Astrocyte (in vitro differentiated cells and primary cell): ENCODE measurements around the gene CRYBG3.

Experiments
- CTCF ChIP-seq: IDR thresholded peaks from 2 replicates; pipeline ENCODE4 v1.5.1; 2011; ENCODE audit warnings: low read depth, mild to moderate bottlenecking, inconsistent platforms, low read length, moderate library complexity; ENCODE audit not compliant: insufficient read depth
- EZH2 ChIP-seq: IDR thresholded peaks from 2 replicates; pipeline ENCODE4 v1.6.1; 2012; ENCODE audit warnings: mild to moderate bottlenecking, low read length, inconsistent platforms; ENCODE audit not compliant: insufficient read depth

GRCh38 chr3:97880267-97880666, 58.5 kb downstream of the CRYBG3 start:
- TF ChIP-seq EZH2: no peak
- TF ChIP-seq CTCF: no peak
